Suppressor macrophage (primary cell): ENCODE measurements around the gene CGB7.

Experiments used
- DNase-seq, 4 experiments: peaks; one replicate each; pipeline ENCODE4 v3.0.0-alpha.2; 2020 to 2022
- total RNA-seq, 17 experiments: gene quantifications; one replicate each; lab custom pipeline; 2026; ENCODE audit warnings: mixed read lengths in 6 of 17, inconsistent platforms in 3 of 17; lab: John Stamatoyannopoulos, UW

Gene CGB7
- total RNA-seq = 0 to 0.55 (median 0) reads per million in 17 experiments

- DNase-seq = peak; percentile 36 to 71 (median 55)
Measured at GRCh38 chr19:49057636-49058234, at the start of gene CGB7. CGB7 (minus strand) TSS chr19:49057749; CDS start chr19:49055375, 2,374 bp downstream.

DNA sequence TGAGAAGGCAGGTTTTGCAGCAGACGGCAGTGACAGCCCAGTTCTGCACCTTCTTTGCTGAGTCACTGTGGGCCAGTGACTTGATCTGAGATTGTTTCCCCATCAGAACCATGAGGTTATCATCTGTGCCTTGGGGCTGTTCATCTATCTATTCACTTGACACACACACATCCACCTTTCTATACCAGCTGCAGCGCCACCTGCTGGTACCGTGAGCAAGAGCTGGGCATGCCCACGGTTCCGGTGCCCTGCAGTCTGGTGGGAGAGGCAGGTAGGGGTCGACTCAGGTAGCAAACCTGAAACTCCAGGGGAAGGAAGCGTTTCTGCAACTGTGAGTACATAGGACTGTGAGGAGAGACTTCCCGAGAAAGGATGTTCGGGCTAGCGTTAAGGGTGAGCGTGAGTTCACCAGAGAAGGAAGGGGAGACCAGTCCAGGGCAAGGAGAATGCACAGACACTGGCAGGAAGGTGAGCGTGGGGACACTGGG lies 49.1 kb upstream of the CGB7 start:
- peak; percentile 46 to 80 (median 60) for DNase-seq

DNA sequence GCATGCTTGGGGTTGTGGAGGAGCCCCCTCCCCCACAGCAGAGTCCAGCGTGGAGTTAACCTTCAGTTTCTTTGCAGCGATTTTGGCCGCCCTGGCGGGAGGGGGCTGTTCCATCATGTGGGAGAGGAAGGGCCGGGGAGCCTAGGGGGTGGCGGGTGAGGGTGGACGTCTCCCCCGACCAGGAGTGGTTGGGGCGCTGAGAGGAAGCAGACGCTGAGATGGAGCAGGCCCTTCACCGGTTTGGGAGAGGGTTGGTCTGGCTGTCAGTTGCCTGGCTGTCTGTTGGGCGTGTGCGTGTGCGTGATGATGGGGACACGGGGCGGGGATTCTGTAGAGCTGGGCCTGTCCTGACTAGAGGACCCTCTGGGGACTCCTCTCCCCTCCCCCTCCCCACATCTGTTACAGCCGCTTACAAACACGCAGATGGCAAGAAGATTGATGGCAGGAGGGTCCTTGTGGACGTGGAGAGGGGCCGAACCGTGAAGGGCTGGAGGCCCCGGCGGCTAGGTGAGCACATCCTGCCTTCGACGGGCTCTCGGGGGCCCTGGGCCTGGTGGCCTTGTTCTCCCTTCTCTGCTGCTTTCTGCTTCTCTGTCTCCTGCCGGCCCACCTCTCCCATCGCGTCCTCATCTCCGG lies 46.8 kb upstream of the CGB7 start:
- DNase-seq = no peak

DNA sequence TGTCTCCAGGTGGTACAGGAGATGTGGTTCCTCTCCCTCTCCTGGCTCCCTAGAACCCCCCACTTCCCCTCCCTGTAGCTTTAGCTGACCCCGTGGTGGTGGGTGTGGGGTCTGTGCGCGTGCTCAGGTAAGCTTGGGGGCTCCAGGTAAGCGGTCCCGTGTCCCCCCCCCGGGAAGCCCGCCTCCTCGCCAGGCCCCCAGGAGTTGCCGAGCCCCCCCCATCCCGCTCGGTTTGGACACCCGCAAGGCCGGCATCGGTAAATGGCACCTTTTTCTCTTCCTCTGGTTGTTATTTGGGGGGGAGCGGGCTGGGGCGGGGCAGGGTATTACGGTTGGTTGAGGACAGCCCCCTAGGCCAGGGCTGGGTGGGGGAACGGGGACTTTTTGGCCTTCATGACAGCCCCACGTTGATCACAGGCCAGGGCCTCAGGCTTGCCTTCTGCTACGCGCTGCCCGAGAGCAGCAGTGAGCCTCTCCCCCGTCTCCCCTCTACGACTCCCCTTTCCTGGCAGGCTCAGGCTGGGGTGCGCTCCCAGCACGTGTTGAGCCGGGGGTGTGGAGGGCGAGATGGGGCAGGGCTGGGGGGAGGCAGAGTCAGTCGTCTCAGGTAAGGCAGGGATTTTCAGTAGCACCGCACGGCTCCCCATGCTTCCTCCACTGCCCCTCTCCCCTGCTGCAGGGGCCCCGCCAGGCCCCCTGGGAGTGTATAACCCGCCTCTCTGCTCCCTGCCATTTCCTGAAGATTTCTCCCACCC lies 46.0 kb upstream of the CGB7 start:
- no peak for DNase-seq

- DNase-seq = no peak
Measured at GRCh38 chr19:49102303-49102702, 44.8 kb upstream of the CGB7 start.

DNA sequence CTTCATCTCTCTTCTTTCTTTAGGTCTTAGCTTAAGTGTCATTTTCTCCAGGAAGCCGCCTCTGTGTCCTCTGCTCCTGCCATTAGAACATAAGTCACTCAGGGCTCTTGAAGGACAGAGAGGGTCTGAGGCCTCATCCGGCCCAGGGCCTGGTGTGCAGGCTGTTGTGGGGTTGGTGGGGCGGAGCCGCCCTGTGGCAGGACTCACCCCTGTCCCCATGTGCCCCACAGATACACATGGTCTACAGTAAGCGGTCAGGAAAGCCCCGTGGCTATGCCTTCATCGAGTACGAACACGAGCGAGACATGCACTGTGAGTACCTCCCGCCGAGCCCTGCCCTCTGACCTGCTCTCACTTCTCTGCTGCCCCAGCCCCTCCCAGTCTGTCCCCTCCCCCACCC lies 43.6 kb upstream of the CGB7 start:
- DNase-seq = no peak

DNA sequence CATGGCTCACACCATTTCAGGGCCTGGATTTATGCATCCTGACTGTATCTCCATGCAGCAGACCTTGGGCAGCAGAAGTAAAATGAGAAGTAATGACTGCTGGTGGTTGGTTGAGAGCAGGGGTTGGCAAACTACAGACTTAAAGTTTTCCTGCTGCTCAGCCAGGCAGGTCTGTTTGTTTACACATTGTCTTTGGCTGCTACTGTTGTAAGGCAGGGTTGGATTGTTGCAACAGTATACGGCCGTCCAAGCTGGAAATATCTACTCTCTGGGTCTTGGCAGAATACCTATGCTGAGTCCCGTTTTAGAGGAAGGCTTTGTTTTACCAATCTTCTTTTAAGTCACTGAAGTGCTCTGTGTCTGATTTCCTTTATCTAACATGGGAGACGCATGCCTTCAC lies 41.2 kb upstream of the CGB7 start:
- no peak for DNase-seq

DNA sequence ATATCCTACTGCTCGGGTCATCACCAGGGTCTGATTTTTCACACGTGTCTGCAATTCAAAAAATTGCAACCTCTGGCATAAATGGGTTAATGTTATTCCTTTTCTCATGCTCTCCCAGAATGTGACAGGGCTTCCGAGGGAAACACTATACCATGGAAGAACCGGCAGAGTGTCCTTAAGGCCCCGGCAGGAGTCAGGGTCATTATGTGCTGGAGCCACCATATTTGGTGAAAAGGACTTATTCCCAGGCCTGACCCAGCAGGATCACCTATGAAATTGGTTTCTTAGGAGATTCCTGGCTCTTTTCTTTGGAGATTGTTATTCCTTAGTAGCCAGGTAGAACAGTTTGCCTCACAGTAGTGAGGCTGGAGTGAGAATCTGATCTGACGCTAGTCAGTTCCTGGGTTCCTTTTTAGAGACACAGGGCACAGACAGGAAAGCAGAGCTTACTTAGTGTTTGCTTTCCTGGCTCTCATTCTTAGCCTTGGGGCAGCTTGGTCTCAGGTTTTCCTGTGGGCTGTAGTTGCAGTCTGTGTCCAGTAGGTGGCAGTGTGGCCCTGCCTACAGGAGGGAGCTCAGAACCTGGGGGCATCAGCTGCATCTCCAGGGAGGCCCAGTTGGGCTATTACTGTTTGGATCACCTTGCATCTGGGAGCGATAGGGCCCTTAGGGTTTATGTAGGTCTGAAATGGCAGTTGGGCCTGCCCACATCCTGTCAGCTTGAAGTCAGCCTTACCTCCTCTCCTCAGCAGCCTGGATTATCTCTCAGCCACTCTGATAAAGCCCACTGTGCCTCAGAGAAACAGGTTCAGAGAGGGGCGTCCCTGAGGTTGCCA lies 40.1 kb upstream of the CGB7 start:
- peak; percentile 74 to 82 (median 78) for DNase-seq

- DNase-seq = no peak
Measured at GRCh38 chr19:49094505-49095482, 37.2 kb upstream of the CGB7 start.

GRCh38 chr19:49092686-49093085 lies 35.1 kb upstream of the CGB7 start:
- DNase-seq = no peak

- no peak for DNase-seq
Measured at GRCh38 chr19:49091391-49092038, 34.0 kb upstream of the CGB7 start.

- DNase-seq = no peak
Measured at GRCh38 chr19:49086296-49086695, 28.7 kb upstream of the CGB7 start.

GRCh38 chr19:49085868-49086232 lies 28.3 kb upstream of the CGB7 start:
- no peak for DNase-seq

DNA sequence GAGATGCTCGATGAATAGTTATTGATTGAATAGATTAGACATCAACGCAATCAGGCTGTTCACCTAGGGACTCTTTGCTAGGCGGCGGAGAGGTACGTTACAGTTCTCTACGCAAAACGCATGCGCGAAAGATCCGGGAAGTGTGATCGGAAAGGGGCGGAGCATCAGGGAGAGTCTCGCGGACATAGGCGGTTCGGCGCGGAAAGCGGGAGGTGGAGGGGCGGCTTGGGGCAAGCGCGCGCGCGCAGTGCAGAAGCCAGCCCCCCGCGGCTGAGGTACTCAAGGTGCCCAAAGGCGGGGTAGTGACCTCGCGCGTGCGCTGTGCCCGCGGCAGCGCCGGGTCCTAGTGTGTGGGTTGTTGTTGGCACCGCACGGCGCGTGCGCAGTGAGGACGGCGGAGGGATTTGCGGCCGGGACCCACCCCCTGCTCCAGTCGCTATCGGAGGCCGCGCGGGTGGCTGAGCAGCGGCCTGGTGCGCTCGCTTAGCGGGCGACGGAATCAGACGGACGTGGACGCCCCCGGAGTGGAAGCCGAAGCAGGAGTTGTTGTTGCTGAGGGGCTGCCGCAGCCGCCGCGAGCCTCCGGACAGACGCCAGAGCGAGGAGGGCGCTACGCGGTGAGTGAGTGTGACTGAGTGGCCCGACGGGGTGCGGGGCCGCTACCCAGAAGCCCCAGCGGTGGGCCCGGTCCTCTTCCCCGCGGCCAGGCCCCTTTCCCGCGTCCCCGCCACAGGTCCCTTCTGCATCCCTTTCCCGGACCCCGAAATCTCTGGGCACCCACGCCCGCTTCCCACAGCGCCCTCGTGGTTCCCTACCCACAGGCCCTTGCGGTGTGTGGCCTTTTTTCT lies 27.7 kb upstream of the CGB7 start, which contains the start of gene SNRNP70:
Gene SNRNP70 (plus strand): TSS at position 432 of the 848 bp plus-strand sequence. CDS start 964 bp downstream, outside the sequence.
- peak; percentile 99 to 100 (median 100) for DNase-seq

DNA sequence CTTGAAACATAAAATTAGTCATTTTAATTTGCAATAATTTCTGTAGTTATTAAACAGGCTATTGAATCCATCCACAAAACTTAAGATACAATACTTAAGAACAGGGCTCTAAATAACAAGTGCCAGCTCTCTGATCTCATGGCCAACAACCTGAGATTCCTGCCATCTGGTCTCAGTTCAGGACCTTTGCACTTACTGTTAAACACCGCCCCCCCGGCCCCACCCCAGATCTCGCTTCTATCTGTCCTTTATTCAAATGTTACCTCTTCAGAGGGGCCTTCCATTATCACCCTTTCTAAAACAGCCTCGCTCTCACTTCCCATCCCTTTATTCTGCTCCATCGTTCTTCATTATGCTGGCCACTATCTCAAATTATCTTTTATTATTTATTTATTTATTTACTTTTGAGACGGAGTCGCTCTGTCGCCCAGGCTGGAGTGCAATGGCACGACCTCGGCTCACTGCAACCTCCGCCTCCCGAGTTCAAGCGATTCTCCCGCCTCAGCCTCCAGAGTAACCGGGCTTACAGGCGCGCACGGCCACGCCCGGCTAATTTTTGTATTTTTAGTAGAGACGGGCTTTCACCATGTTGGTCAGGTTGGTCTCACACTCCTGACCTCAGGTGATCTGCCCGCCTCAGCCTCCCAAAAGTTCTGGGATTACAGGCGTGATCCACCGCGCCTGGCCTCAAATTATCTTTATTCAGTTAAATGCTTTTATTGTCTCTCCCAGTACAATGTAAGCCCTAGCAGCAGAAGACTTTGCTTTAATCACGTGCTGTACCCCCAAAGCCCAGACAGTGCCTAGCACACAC lies 26.9 kb upstream of the CGB7 start:
- DNase-seq = no peak

GRCh38 chr19:49081273-49081672 lies 23.7 kb upstream of the CGB7 start:
- no peak for DNase-seq

DNA sequence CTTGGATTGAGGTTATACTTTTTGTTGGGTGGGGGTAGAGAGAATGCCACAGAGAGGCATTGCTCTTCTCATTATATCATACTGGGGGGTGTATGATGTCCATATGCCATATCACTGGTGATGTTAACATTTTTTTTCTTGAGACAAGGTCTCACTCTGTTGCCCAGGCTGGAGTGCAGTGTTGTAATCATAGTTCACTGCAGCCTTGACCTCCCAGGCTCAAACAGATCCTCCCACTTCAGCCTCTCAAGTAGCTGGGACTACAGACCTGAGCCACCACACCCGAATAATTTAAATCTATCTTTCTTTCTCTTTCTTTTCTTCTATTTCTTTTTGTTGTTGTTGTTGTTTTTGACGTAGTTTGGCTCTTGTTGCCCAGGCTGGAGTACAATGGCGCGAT lies 22.8 kb upstream of the CGB7 start:
- no peak for DNase-seq

GRCh38 chr19:49074869-49075268 lies 17.3 kb upstream of the CGB7 start:
- peak; percentile 39 to 63 (median 50) for DNase-seq
